ENCODE measurements around the gene TMPRSS4.

Gene TMPRSS4, protein sequence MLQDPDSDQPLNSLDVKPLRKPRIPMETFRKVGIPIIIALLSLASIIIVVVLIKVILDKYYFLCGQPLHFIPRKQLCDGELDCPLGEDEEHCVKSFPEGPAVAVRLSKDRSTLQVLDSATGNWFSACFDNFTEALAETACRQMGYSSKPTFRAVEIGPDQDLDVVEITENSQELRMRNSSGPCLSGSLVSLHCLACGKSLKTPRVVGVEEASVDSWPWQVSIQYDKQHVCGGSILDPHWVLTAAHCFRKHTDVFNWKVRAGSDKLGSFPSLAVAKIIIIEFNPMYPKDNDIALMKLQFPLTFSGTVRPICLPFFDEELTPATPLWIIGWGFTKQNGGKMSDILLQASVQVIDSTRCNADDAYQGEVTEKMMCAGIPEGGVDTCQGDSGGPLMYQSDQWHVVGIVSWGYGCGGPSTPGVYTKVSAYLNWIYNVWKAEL

DNA sequence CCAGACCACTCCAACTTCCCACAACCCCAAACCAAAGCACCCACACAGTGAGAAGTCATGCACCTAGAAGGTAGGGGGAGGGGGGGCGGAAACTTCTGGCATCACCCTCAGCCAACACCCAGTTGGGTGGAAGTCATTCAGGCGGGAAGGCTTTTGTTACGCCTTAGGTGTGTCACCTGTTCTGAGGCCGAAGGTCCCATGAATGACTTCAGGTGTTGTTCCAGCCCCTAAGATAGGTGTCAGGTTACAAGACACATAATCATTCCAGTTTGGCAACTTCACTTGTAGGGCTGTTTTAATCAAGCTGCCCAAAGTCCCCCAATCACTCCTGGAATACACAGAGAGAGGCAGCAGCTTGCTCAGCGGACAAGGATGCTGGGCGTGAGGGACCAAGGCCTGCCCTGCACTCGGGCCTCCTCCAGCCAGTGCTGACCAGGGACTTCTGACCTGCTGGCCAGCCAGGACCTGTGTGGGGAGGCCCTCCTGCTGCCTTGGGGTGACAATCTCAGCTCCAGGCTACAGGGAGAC lies at the start of gene TMPRSS4:
TSS of gene TMPRSS4 (plus strand) at position 325 of the 528 bp plus-strand sequence. CDS start 225 bp downstream, outside the sequence.
- Histone ChIP-seq H2AFZ (ENCODE audit: low read length, unreplicated experiment) (no peak within 1 kb of the TSS), H3K4me1 (ENCODE audit: control insufficient read depth, insufficient read depth, low read length, unreplicated experiment) (no peaks in the 10 kb centered on the region), H3K27me3 (ENCODE audit: insufficient read depth, low read length) (peaks cover 42% of the 10 kb centered on the region), H3K79me2 (ENCODE audit: control insufficient read depth, insufficient read depth, low read length, unreplicated experiment) (no peaks in the 10 kb centered on the region), H3K27ac (ENCODE audit: low read depth, low read length) (no peak within 1 kb of the TSS), H3K4me3 (ENCODE audit: low read depth, low read length) (no peak within 1 kb of the TSS), H3K36me3 (ENCODE audit: insufficient read depth, low read length) (no peaks in the 10 kb centered on the region)

DNA sequence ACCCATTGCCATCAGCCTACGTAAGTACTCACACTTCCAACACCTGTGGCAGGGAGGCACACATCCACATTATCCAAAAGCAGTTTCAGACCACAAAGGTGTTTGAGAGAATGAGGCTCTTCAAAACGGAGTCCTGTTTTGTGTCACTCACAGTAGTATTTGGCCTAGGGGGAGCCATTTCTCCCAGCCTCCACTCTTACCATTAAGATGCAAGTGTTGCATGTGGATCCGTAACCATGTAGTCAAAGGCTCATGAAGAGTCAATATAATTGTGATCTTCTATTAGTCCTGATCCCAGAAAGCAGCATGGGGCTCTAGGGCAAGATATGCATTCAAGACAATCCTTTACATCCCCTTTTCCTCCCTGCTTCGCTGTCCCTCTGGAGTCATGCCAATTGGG lies 49.2 kb upstream of the TMPRSS4 start:
- Histone ChIP-seq H3K36me3 (ENCODE audit: insufficient read depth, low read length) (no peaks in the 10 kb centered on the region), H2AFZ (ENCODE audit: low read length, unreplicated experiment) (no peak overlapping the region), H3K4me1 (ENCODE audit: control insufficient read depth, insufficient read depth, low read length, unreplicated experiment) (no peaks in the 10 kb centered on the region), H3K27me3 (ENCODE audit: insufficient read depth, low read length) (peaks cover 23% of the 10 kb centered on the region), H3K79me2 (ENCODE audit: control insufficient read depth, insufficient read depth, low read length, unreplicated experiment) (no peaks in the 10 kb centered on the region), H3K27ac (ENCODE audit: low read depth, low read length) (no peak overlapping the region), H3K4me3 (ENCODE audit: low read depth, low read length) (no peak overlapping the region)

DNA sequence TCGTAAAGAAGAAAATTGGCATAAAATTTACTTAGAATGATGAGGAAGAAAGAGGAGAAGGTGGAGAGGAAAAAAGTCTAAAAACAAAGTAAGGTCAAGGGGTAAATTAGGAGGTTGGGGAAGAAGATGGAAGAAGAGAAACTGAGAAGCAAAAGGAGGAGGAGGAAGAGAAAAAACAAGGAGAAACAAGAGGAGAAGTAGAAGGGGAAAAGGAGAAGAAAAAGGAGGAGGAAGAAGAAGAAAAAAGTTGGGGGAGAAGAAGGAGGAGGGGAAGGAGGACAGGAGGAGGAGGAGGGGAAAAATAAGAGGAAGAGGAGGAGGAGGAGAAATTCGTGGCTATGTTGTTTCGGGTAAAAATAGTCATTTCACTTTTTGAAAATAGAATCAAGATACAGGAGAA lies 48.3 kb upstream of the TMPRSS4 start:
- no peaks in the 10 kb centered on the region for H3K36me3 ChIP-seq (ENCODE audit: insufficient read depth, low read length)
- H3K79me2 ChIP-seq (ENCODE audit: control insufficient read depth, insufficient read depth, low read length, unreplicated experiment): no peaks in the 10 kb centered on the region
- no peak overlapping the region for H3K4me3 ChIP-seq (ENCODE audit: low read depth, low read length)
- H3K27ac ChIP-seq (ENCODE audit: low read depth, low read length): no peak overlapping the region
- no peaks in the 10 kb centered on the region for H3K4me1 ChIP-seq (ENCODE audit: control insufficient read depth, insufficient read depth, low read length, unreplicated experiment)
- no peak overlapping the region for H2AFZ ChIP-seq (ENCODE audit: low read length, unreplicated experiment)
- peaks cover 31% of the 10 kb centered on the region for H3K27me3 ChIP-seq (ENCODE audit: insufficient read depth, low read length)

DNA sequence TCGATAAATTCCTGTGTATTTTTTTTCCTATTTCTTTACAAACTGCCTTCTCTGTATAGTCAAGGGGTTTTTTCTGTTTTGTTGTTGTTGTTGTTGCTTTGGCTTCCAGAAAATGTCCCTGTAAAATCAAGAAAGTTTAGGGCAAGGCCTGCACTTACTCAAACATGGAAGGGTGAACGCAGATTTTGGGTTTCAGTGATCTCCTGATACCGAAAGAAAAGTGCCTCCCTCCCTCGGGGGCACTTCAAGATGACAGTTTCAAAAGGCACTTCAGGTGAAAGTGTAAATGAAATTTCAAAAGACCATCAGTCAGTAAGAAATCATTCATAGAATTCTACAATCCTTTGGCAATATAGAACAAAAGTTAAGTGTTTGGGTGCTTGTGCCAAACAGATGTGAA lies 43.4 kb upstream of the TMPRSS4 start:
- no peak overlapping the region for H2AFZ ChIP-seq (ENCODE audit: low read length, unreplicated experiment)
- peaks cover 25% of the 10 kb centered on the region for H3K27me3 ChIP-seq (ENCODE audit: insufficient read depth, low read length)
- no peak overlapping the region for H3K4me3 ChIP-seq (ENCODE audit: low read depth, low read length)
- H3K36me3 ChIP-seq (ENCODE audit: insufficient read depth, low read length): no peaks in the 10 kb centered on the region
- H3K4me1 ChIP-seq (ENCODE audit: control insufficient read depth, insufficient read depth, low read length, unreplicated experiment): no peaks in the 10 kb centered on the region
- H3K79me2 ChIP-seq (ENCODE audit: control insufficient read depth, insufficient read depth, low read length, unreplicated experiment): no peaks in the 10 kb centered on the region
- H3K27ac ChIP-seq (ENCODE audit: low read depth, low read length): no peak overlapping the region

DNA sequence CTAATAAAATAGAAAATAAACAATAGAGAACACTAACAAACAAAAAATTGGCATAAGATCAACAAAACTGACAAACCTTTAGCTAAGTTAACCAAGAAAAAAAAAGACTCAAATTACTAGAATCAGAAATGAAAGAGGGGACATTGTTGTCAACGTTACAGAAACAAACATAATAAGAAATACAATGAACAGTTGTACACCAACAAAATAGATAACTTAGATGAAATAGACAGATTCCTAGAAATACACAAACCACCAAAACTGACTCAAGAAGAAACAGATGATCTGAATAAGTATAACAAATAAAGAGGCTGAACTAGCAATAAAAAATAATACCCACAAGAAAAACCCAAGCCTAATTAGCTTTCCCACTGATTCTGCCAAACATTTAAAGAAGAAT lies 34.7 kb upstream of the TMPRSS4 start:
- H2AFZ ChIP-seq (ENCODE audit: low read length, unreplicated experiment): no peak overlapping the region
- peaks cover 46% of the 10 kb centered on the region for H3K27me3 ChIP-seq (ENCODE audit: insufficient read depth, low read length)
- H3K4me3 ChIP-seq (ENCODE audit: low read depth, low read length): no peak overlapping the region
- no peaks in the 10 kb centered on the region for H3K4me1 ChIP-seq (ENCODE audit: control insufficient read depth, insufficient read depth, low read length, unreplicated experiment)
- no peaks in the 10 kb centered on the region for H3K79me2 ChIP-seq (ENCODE audit: control insufficient read depth, insufficient read depth, low read length, unreplicated experiment)
- no peak overlapping the region for H3K27ac ChIP-seq (ENCODE audit: low read depth, low read length)
- H3K36me3 ChIP-seq (ENCODE audit: insufficient read depth, low read length): no peaks in the 10 kb centered on the region

DNA sequence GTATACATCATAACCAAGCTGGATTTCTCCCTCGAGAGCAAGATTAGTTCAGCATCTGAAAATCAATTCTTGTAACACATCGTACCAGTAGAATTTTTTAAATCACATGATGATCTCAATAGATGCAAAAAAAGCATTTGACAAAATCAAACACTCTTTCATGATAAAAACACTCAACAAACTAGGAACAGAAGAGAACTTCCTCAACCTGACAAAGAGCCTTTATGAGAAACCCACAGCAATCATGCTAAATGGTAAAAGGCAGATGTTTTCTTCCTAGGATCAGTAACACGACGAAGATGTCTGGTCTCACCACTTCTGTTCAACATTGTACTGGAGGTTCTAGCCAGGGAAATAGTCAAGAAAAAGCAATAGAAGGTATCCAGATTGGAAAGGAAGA lies 34.1 kb upstream of the TMPRSS4 start:
- Histone ChIP-seq H3K27ac (ENCODE audit: low read depth, low read length) (no peak overlapping the region), H3K4me3 (ENCODE audit: low read depth, low read length) (no peak overlapping the region)

DNA sequence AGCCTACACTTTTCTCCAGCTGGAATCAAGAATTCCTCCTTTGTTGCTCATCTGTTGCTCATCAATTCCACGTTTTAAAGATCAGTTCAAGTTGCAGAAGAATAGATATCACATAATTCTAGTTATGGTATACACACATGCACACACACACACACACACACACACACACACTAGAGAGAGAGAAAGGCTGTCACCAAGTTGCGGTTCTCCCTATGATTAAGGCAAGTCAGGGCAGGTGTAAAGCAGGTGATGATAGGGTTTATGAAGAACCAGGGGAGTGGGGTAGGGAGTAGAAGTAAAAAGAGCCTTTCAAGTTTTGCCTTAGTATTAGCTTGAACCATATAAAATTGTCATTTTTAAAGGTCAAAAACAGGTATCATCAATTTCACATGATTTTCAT lies 31.7 kb upstream of the TMPRSS4 start:
- no peak overlapping the region for H3K4me3 ChIP-seq (ENCODE audit: low read depth, low read length)
- no peaks in the 10 kb centered on the region for H3K4me1 ChIP-seq (ENCODE audit: control insufficient read depth, insufficient read depth, low read length, unreplicated experiment)
- peaks cover 53% of the 10 kb centered on the region for H3K27me3 ChIP-seq (ENCODE audit: insufficient read depth, low read length)
- H3K79me2 ChIP-seq (ENCODE audit: control insufficient read depth, insufficient read depth, low read length, unreplicated experiment): no peaks in the 10 kb centered on the region
- no peaks in the 10 kb centered on the region for H3K36me3 ChIP-seq (ENCODE audit: insufficient read depth, low read length)
- no peak overlapping the region for H2AFZ ChIP-seq (ENCODE audit: low read length, unreplicated experiment)
- H3K27ac ChIP-seq (ENCODE audit: low read depth, low read length): no peak overlapping the region

More for the DNA sequence above, 34.1 kb upstream of the TMPRSS4 start:
- Histone ChIP-seq H3K4me1 (ENCODE audit: control insufficient read depth, insufficient read depth, low read length, unreplicated experiment) (no peaks in the 10 kb centered on the region), H3K36me3 (ENCODE audit: insufficient read depth, low read length) (no peaks in the 10 kb centered on the region), H3K79me2 (ENCODE audit: control insufficient read depth, insufficient read depth, low read length, unreplicated experiment) (no peaks in the 10 kb centered on the region), H3K27me3 (ENCODE audit: insufficient read depth, low read length) (peaks cover 53% of the 10 kb centered on the region), H2AFZ (ENCODE audit: low read length, unreplicated experiment) (no peak overlapping the region)

DNA sequence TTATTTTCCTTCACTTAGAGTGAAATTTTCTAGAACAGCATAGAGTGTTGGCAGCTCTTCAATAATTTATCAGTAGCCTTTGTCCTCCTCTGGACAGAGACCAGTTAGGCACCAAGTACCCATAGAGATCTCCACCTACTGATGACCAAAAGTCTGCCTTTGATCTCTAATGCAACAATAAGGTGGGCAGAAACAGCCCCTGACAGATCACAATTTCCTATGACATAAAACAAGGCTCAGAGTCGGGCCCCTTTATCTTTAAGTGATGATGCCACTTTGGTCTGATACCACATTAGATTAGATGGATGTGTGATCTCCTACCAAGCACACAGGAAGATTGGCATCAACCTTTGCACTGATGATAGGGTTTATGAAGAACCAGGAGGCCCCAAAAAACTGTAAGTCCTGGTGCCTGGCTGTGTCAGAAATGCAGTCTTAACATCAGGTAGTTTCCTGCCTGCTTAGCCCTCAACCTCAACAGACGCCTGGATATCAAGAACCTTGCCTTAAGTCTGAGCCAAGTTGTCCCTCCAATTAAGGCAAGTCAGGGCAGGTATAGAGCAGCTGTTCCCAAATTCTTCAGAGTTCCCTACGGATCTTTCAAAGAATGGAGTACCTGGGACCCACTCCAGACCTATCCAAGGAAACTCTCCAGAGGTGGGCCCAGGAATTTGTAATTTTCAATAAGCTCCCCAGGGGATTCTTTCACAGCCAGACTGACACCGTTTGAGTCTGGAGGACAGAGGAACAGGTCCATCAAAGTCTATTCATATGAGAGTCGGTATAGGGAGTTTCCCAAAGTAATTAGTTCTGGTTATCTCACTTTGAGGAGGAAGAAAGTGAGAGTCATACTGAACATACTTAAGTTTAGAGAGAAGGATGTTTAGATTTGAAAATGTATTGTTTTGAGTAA lies 30.6 kb upstream of the TMPRSS4 start:
- Histone ChIP-seq H3K36me3 (ENCODE audit: insufficient read depth, low read length) (no peaks in the 10 kb centered on the region), H3K4me1 (ENCODE audit: control insufficient read depth, insufficient read depth, low read length, unreplicated experiment) (no peaks in the 10 kb centered on the region), H3K27me3 (ENCODE audit: insufficient read depth, low read length) (peaks cover 65% of the 10 kb centered on the region), H3K4me3 (ENCODE audit: low read depth, low read length) (no peak overlapping the region), H2AFZ (ENCODE audit: low read length, unreplicated experiment) (no peak overlapping the region), H3K79me2 (ENCODE audit: control insufficient read depth, insufficient read depth, low read length, unreplicated experiment) (no peaks in the 10 kb centered on the region), H3K27ac (ENCODE audit: low read depth, low read length) (no peak overlapping the region)

DNA sequence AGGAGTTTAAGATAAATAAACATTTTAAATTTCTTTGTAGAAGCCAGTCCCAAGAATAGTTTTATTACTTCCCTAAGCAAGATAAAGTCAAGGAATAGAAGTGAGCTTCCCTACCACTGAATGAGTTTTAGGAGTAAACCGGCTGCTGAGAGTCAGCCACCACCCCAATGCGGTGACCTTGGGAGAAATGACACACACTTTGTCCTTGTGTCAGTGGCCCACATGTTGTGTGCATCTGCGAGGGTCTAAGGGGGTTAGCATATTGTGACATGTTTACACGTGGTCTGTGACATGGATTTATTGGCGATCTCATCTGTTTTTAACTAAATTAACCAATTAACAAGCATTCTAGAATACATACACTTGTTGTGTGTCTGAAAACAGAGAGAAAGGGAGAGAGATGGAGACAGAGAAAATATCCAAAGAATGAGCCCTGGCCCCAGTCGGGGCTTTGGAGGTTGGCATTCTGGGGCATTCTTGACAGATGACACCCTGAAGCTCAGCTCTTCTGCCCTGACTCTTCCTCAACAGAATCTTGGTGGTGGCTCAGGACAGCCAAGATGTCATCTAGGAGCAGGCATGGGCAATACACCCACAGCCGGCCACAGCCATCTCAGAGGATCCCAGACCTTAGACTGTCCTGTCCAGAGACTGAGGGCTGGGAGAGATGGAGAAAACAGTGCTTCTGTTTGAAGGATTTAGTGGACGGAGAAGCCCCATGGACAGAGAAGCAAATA lies 29.7 kb upstream of the TMPRSS4 start:
- H3K79me2 ChIP-seq (ENCODE audit: control insufficient read depth, insufficient read depth, low read length, unreplicated experiment): no peaks in the 10 kb centered on the region
- H3K27ac ChIP-seq (ENCODE audit: low read depth, low read length): no peak overlapping the region
- no peak overlapping the region for H2AFZ ChIP-seq (ENCODE audit: low read length, unreplicated experiment)
- no peaks in the 10 kb centered on the region for H3K4me1 ChIP-seq (ENCODE audit: control insufficient read depth, insufficient read depth, low read length, unreplicated experiment)
- peaks cover 67% of the 10 kb centered on the region for H3K27me3 ChIP-seq (ENCODE audit: insufficient read depth, low read length)
- H3K36me3 ChIP-seq (ENCODE audit: insufficient read depth, low read length): no peaks in the 10 kb centered on the region
- H3K4me3 ChIP-seq (ENCODE audit: low read depth, low read length): no peak overlapping the region

DNA sequence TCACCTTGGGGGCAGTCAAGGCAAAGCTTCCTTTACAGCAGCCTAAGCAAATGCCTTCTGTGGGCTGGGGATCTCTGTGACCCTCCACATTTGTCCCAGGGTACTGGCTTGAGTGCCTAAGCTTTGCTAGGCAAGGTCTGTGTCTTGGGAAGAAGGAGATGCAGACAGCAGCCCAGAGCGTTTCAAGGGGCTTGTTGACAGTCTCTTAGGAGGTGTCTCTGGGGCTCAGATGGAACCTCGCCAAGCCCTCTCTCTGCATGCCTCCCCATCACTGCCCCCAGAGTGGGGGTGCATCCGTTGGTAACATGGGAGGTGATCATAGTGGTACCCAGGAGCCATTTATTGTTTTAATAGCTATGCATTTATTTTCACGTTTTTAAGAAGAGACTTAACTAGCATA lies 29.1 kb upstream of the TMPRSS4 start:
- H3K79me2 ChIP-seq (ENCODE audit: control insufficient read depth, insufficient read depth, low read length, unreplicated experiment): no peaks in the 10 kb centered on the region
- peaks cover 65% of the 10 kb centered on the region for H3K27me3 ChIP-seq (ENCODE audit: insufficient read depth, low read length)
- no peak overlapping the region for H3K4me3 ChIP-seq (ENCODE audit: low read depth, low read length)
- H3K4me1 ChIP-seq (ENCODE audit: control insufficient read depth, insufficient read depth, low read length, unreplicated experiment): no peaks in the 10 kb centered on the region
- H3K27ac ChIP-seq (ENCODE audit: low read depth, low read length): no peak overlapping the region
- no peaks in the 10 kb centered on the region for H3K36me3 ChIP-seq (ENCODE audit: insufficient read depth, low read length)
- H2AFZ ChIP-seq (ENCODE audit: low read length, unreplicated experiment): no peak overlapping the region
